HEK293 (cell line): ENCODE results near the gene LRP10.

Source experiments
- CTCF ChIA-PET: fragments of 350-600 bp; formaldehyde crosslinking; extraction: SDS; loops from one replicate; lab custom pipeline; 2021; ENCODE audit warnings: antibody characterized with exemption; lab: Yijun Ruan, JAX
- POLR2A ChIA-PET: fragments of 300-600 bp; formaldehyde crosslinking; extraction: SDS; loops from one replicate; lab custom pipeline; 2020; ENCODE audit warnings: antibody characterized with exemption, inconsistent platforms; lab: Yijun Ruan, JAX
- H3K27ac ChIP-seq: fragments of 200-500 bp; sonication (Bioruptor generic); 2 replicates; pipeline ENCODE4 v1.5.1; 2014; ENCODE audit warnings: low read depth, low read length, control low read depth, inconsistent platforms; ENCODE audit errors: extremely low read depth
- H3K36me3 ChIP-seq, 2 experiments: fragments of 200-500 bp in 1 of 2; sonication (Bioruptor generic) in 1 of 2; 1 replicate in 1 of 2; 2 replicates in 1 of 2; pipeline ENCODE4 v1.5.1; 2014 to 2017; ENCODE audit warnings: inconsistent platforms in 2 of 2, low read length in 2 of 2; ENCODE audit not compliant: control insufficient read depth in 2 of 2, insufficient read depth in 1 of 2
- H3K4me1 ChIP-seq: fragments of 200-500 bp; sonication (Bioruptor generic); 2 replicates; pipeline ENCODE4 v1.5.1; 2014; ENCODE audit warnings: mild to moderate bottlenecking, low read length, inconsistent platforms; ENCODE audit not compliant: control insufficient read depth, insufficient read depth
- H3K4me3 ChIP-seq: 2 replicates; pipeline ENCODE4 v1.5.1; 2011; ENCODE audit warnings: low read depth, mild to moderate bottlenecking, control low read depth, low read length, moderate library complexity
- H3K9me3 ChIP-seq: fragments of 200-500 bp; sonication (Bioruptor generic); 2 replicates; pipeline ENCODE4 v1.5.1; 2014; ENCODE audit warnings: low read depth, low read length, inconsistent platforms; ENCODE audit not compliant: control insufficient read depth, insufficient read depth
- EGR2 ChIP-seq: fragments of 450-650 bp; formaldehyde crosslinking; IDR thresholded peaks from 2 replicates; pipeline ENCODE4 v1.5.1; 2016; ENCODE audit warnings: low read depth, missing biosample characterization, missing genetic modification characterization
- FEZF1 ChIP-seq: fragments of 450-650 bp; formaldehyde crosslinking; IDR thresholded peaks from 2 replicates; pipeline ENCODE4 v1.5.1; 2016; ENCODE audit warnings: missing biosample characterization, missing genetic modification characterization
- MZF1 ChIP-seq: fragments of 450-650 bp; formaldehyde crosslinking; IDR thresholded peaks from 2 replicates; pipeline ENCODE4 v1.5.1; 2017; ENCODE audit warnings: missing biosample characterization, missing genetic modification characterization, borderline replicate concordance
- OVOL3 ChIP-seq: fragments of 450-650 bp; formaldehyde crosslinking; IDR thresholded peaks from 2 replicates; pipeline ENCODE4 v1.5.1; 2016; ENCODE audit warnings: missing biosample characterization, missing genetic modification characterization
- SETDB1 ChIP-seq: IDR thresholded peaks from one replicate; pipeline ENCODE4 v1.6.1; 2017; ENCODE audit warnings: mild to moderate bottlenecking, low read length, moderate library complexity, mixed read lengths; ENCODE audit not compliant: insufficient read length
- ZBTB20 ChIP-seq: fragments of 450-650 bp; formaldehyde crosslinking; IDR thresholded peaks from 2 replicates; pipeline ENCODE4 v1.5.1; 2016; ENCODE audit warnings: missing biosample characterization, missing genetic modification characterization
- ZBTB48 ChIP-seq: fragments of 450-650 bp; formaldehyde crosslinking; IDR thresholded peaks from 2 replicates; pipeline ENCODE4 v1.5.1; 2016; ENCODE audit warnings: missing biosample characterization, missing genetic modification characterization
- ZNF146 ChIP-seq: fragments of 450-650 bp; formaldehyde crosslinking; IDR thresholded peaks from 2 replicates; pipeline ENCODE4 v1.5.1; 2016; ENCODE audit warnings: missing biosample characterization, missing genetic modification characterization
- ZNF211 ChIP-seq: fragments of 450-650 bp; formaldehyde crosslinking; IDR thresholded peaks from 2 replicates; pipeline ENCODE4 v1.5.1; 2016; ENCODE audit warnings: low read depth, missing biosample characterization, missing genetic modification characterization
- ZNF350 ChIP-seq: fragments of 450-650 bp; formaldehyde crosslinking; IDR thresholded peaks from 2 replicates; pipeline ENCODE4 v1.5.0; 2017; ENCODE audit warnings: missing biosample characterization, mild to moderate bottlenecking, missing genetic modification characterization
- ZNF362 ChIP-seq: fragments of 450-650 bp; formaldehyde crosslinking; IDR thresholded peaks from 2 replicates; pipeline ENCODE4 v1.5.1; 2016; ENCODE audit warnings: missing biosample characterization, missing genetic modification characterization
- ZNF449 ChIP-seq: fragments of 450-650 bp; formaldehyde crosslinking; IDR thresholded peaks from 2 replicates; pipeline ENCODE4 v1.5.1; 2017; ENCODE audit warnings: missing biosample characterization, mild to moderate bottlenecking, missing genetic modification characterization, moderate library complexity
- ZNF521 ChIP-seq: fragments of 450-650 bp; formaldehyde crosslinking; IDR thresholded peaks from 2 replicates; pipeline ENCODE4 v1.5.1; 2017; ENCODE audit warnings: missing biosample characterization, mild to moderate bottlenecking, missing genetic modification characterization
- ZNF549 ChIP-seq: fragments of 450-650 bp; IDR thresholded peaks from 2 replicates; pipeline ENCODE4 v1.5.1; 2018; ENCODE audit warnings: missing biosample characterization, missing genetic modification characterization, mild to moderate bottlenecking, inconsistent platforms, moderate library complexity
- ZNF600 ChIP-seq: fragments of 450-650 bp; formaldehyde crosslinking; IDR thresholded peaks from 2 replicates; pipeline ENCODE4 v1.5.1; 2016; ENCODE audit warnings: missing biosample characterization, missing genetic modification characterization
- ZNF621 ChIP-seq: fragments of 450-650 bp; formaldehyde crosslinking; IDR thresholded peaks from 2 replicates; pipeline ENCODE4 v1.5.1; 2017; ENCODE audit warnings: missing biosample characterization, missing genetic modification characterization
- ZNF670 ChIP-seq: fragments of 450-650 bp; formaldehyde crosslinking; IDR thresholded peaks from 2 replicates; pipeline ENCODE4 v1.5.1; 2016; ENCODE audit warnings: missing biosample characterization, missing genetic modification characterization, low read depth
- ZNF701 ChIP-seq: fragments of 450-650 bp; formaldehyde crosslinking; IDR thresholded peaks from 2 replicates; pipeline ENCODE4 v1.5.1; 2016; ENCODE audit warnings: missing biosample characterization, missing genetic modification characterization
- ZNF747 ChIP-seq: fragments of 450-650 bp; formaldehyde crosslinking; IDR thresholded peaks from 2 replicates; pipeline ENCODE4 v1.5.1; 2016; ENCODE audit warnings: missing biosample characterization, missing genetic modification characterization

LRP10 gene

GRCh38 chr14:22884076-22884737 lies 12.7 kb downstream of the LRP10 start:
- CTCF ChIA-PET, result interaction anchor here (0.6 to 7.8 kb wide), 11 partner anchors 9 to 314 kb away, joined by 3 to 43 read pairs (median 4); no protein-coding TSS in a partner anchor
- Histone ChIP-seq H3K9me3 (no peaks in the 10 kb centered on the region), H3K4me3 (no peak overlapping the region), H3K4me1 (peaks cover 6% of the 10 kb centered on the region), H3K27ac (no peak overlapping the region), H3K36me3 (peaks cover 0 to 5% of the 10 kb centered on the region in 2 experiments; a peak in 2 of 3 replicates)
- no peak for TF ChIP-seq ZNF621 (tag by site-specific recombination)
- TF ChIP-seq MZF1 (tag by site-specific recombination), result peak; percentile 77; the same call in 1 of the 2 replicates
- TF ChIP-seq FEZF1 (tag by site-specific recombination), result 0 out of 2 replicates have a peak, but pooled peaks have one; percentile 4
- TF ChIP-seq ZNF701 (tag by site-specific recombination), result no peak
- TF ChIP-seq ZBTB20, result 0 out of 2 replicates have a peak, but pooled peaks have one; percentile 5
- POLR2A ChIA-PET, result interaction anchor here (1.0 to 1.6 kb wide), 2 partner anchors 13 to 35 kb away, joined by 3 to 7 read pairs; partner anchors contain the start of genes LRP10 and RBM23

- no peak overlapping the region for H3K4me3 ChIP-seq
- H3K27ac ChIP-seq, result no peak overlapping the region
- POLR2A ChIA-PET, result interaction anchor here (1.0 kb wide), 1 partner anchor 34 kb away, joined by 3 read pairs; the partner anchor contains the start of gene RBM23
- H3K4me1 ChIP-seq, result peaks cover 6% of the 10 kb centered on the region
- H3K9me3 ChIP-seq, result no peaks in the 10 kb centered on the region
- no peaks in the 10 kb centered on the region; a peak in 1 of 3 replicates for H3K36me3 ChIP-seq
- TF ChIP-seq OVOL3 (no peak), ZNF600 (tag by site-specific recombination) (no peak), ZNF211 (tag by site-specific recombination) (no peak), ZNF362 (tag by site-specific recombination) (no peak), ZNF747 (tag by site-specific recombination) (no peak), ZNF521 (no peak), ZNF549 (tag by site-specific recombination) (no peak), ZNF350 (tag by site-specific recombination) (no peak), ZNF146 (tag by site-specific recombination) (no peak), SETDB1 (no peak), ZBTB48 (no peak), EGR2 (tag by site-specific recombination) (no peak), ZNF449 (tag by site-specific recombination) (no peak), ZNF670 (no peak)
- CTCF ChIA-PET, result interaction anchor here (0.7 to 7.8 kb wide), 13 partner anchors 9 to 549 kb away, joined by 3 to 43 read pairs (median 4); no protein-coding TSS in a partner anchor
Observed at GRCh38 chr14:22884738-22885523, 13.4 kb downstream of the LRP10 start.
